Measurements from ENCODE around the gene PFN2.
"Not testable (repeated sequence)": the region's sequence is repeated elsewhere in the genome, so short reads cannot be mapped to it uniquely, and the experiment has no call there.

PFN2 gene

DNA sequence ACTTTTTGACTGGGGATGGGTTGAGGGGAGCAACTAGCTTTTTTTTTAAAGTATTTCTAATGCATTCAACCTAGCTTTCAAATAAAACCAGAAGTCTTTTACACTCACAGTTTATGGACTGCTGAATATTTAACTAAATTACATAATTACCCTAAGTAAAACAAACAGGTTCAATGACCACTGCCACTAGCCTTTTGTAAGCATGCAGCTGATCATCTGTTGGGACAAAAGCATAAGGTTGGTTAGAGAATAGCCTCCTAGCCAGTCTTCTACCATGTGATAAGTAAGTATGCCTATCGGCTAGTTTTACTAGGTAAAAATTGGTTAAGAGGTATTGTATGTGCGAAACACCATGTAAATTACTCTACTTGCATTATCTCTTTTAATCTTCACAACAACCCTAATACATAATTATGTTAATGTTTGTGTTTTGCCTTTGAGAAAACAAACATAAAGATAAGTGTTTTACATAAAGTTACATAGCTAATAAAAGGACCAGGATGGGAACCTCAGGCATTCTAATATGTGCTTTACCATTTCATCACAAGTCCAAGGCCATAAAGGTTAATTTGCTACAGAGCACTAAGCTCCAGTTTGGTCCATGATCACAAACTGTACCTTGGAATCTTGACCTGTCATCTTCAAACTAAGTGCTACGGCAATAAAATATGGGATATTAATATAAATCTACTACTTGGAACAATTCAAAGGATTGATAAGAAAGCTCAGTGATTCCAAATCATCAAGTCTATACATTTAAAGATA, 13.2 kb downstream of the PFN2 start:
- no peak overlapping the region for H3K4me3 Mint-ChIP-seq
- H3K27ac Mint-ChIP-seq: no peak overlapping the region
- no peaks in the 10 kb centered on the region for H3K9me3 Mint-ChIP-seq
- DNase-seq (ENCODE audit: low spot score): no peak
- H3K36me3 Mint-ChIP-seq (ENCODE audit: low read depth): peaks cover 3% of the 10 kb centered on the region
- H3K4me1 Mint-ChIP-seq (ENCODE audit: low read depth): peaks cover 9% of the 10 kb centered on the region
- H3K27me3 Mint-ChIP-seq (ENCODE audit: low read depth): no peaks in the 10 kb centered on the region

- no peak overlapping the region for H3K4me3 Mint-ChIP-seq
- DNase-seq (ENCODE audit: low spot score): no peak
- H3K9me3 Mint-ChIP-seq: no peaks in the 10 kb centered on the region
- H3K36me3 Mint-ChIP-seq (ENCODE audit: low read depth): peaks cover under 1% of the 10 kb centered on the region
- H3K27ac Mint-ChIP-seq: no peak overlapping the region
- H3K27me3 Mint-ChIP-seq (ENCODE audit: low read depth): no peaks in the 10 kb centered on the region
- H3K4me1 Mint-ChIP-seq (ENCODE audit: low read depth): peaks cover 9% of the 10 kb centered on the region
These were observed 15.2 kb downstream of the PFN2 start for GRCh38 chr3:149955449-149955848.

DNA sequence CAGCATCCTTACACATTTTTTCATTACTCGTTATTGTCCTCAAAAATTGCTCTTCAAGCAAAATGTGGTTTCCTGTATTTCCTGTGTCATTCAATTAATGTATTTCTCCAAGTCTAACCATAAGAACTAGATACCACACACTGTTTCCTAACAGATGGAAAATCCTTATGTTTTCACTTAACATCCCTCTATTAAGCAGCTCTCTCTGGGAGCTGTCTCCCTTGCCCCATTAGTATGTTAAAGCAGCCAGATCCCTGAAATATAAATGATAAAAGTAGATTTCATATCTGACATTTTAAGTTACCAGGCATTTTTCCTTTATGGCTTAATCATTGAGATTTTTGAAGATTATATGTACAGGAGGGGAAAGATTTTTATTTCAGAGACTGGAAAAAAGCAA, 15.9 kb downstream of the PFN2 start:
- Mint-ChIP-seq H3K27me3 (ENCODE audit: low read depth) (no peaks in the 10 kb centered on the region), H3K36me3 (ENCODE audit: low read depth) (no peaks in the 10 kb centered on the region), H3K9me3 (no peaks in the 10 kb centered on the region), H3K27ac (no peak overlapping the region), H3K4me3 (no peak overlapping the region), H3K4me1 (ENCODE audit: low read depth) (peaks cover 10% of the 10 kb centered on the region)
- DNase-seq (ENCODE audit: low spot score): no peak

DNA sequence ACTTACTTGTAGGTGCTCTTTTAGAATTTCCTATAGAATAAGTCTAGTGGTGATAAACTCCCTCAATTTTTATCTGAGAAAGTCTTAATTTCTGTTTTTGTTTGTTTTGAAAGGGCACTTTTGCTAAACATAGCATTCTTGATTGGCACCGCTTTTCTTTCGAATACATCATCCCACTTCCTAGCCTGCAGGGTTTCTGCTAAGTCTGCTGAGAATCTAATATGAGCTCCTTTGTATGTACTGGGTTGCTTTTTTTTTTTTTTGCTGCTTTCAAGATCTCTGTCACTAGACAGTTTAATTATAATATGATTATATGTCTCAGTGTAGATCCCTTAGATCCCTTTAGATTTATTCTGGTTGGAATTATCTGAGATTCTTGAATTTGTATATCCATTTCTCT, 21.5 kb downstream of the PFN2 start:
- Mint-ChIP-seq H3K27me3 (ENCODE audit: low read depth) (no peaks in the 10 kb centered on the region), H3K27ac (no peak overlapping the region), H3K4me3 (no peak overlapping the region), H3K36me3 (ENCODE audit: low read depth) (peaks cover 11% of the 10 kb centered on the region), H3K4me1 (ENCODE audit: low read depth) (peaks cover 3% of the 10 kb centered on the region), H3K9me3 (peaks cover 3% of the 10 kb centered on the region)
- DNase-seq (ENCODE audit: low spot score): no peak

DNA sequence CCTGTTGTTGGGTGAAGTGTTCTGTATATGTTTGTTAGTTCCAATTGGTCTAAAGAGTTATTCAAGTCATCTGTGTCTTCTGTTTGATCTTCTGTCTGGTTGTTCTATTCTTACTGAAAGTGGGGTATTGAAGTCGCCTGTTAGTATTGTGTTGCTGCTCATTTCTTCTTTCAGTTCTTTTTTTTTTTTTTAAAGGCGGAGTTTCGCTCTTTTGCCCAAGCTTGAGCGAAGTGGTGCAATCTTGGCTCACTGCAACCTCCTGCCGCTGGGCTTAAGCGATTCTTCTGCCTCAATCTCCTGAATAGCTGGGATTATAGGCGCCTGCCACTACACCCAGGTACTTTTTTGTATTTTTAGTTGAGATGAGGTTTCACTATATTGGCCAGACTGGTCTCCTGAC, 23.5 kb downstream of the PFN2 start:
- Mint-ChIP-seq H3K9me3 (peaks cover 15% of the 10 kb centered on the region), H3K4me1 (ENCODE audit: low read depth) (peaks cover 2% of the 10 kb centered on the region), H3K27me3 (ENCODE audit: low read depth) (no peaks in the 10 kb centered on the region), H3K36me3 (ENCODE audit: low read depth) (peaks cover 20% of the 10 kb centered on the region), H3K27ac (no peak overlapping the region), H3K4me3 (no peak overlapping the region)
- DNase-seq (ENCODE audit: low spot score): no peak

- not testable (repeated sequence) for H3K27ac Mint-ChIP-seq; H3K27me3 Mint-ChIP-seq (ENCODE audit: low read depth); H3K4me3 Mint-ChIP-seq; H3K4me1 Mint-ChIP-seq (ENCODE audit: low read depth); DNase-seq (ENCODE audit: low spot score)
- H3K9me3 Mint-ChIP-seq: peaks cover 15% of the 10 kb centered on the region
- H3K36me3 Mint-ChIP-seq (ENCODE audit: low read depth): peaks cover 29% of the 10 kb centered on the region
These were observed 26.7 kb downstream of the PFN2 start for GRCh38 chr3:149943966-149944365.

DNA sequence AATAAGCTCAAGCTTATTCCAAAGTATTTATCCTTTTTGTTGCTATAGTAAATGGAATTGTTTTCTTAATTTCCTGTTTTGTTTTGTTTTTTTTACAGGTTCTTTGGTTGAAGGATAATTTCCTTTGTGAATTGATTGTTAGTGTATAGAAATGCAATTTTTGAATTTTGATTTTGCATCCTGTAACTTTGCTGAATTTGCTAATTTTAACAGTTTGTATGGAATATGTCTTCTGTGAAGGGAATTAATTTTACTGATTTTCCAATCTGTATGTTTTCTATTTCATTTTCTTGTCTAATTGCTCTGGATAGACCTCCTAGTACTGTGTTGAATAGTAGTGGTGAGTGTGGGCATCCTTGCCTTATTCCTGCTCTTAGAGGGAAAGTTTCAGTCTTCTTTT, 28.3 kb downstream of the PFN2 start:
- Mint-ChIP-seq H3K4me1 (ENCODE audit: low read depth) (peaks cover 5% of the 10 kb centered on the region), H3K4me3 (no peak overlapping the region), H3K27ac (no peak overlapping the region), H3K9me3 (peaks cover 15% of the 10 kb centered on the region), H3K36me3 (ENCODE audit: low read depth) (peaks cover 29% of the 10 kb centered on the region), H3K27me3 (ENCODE audit: low read depth) (no peaks in the 10 kb centered on the region)
- DNase-seq (ENCODE audit: low spot score): no peak

GRCh38 chr3:149941946-149942345, 28.7 kb downstream of the PFN2 start:
- Mint-ChIP-seq H3K27me3 (ENCODE audit: low read depth) (no peaks in the 10 kb centered on the region), H3K4me1 (ENCODE audit: low read depth) (peaks cover 5% of the 10 kb centered on the region), H3K9me3 (peaks cover 15% of the 10 kb centered on the region), H3K4me3 (no peak overlapping the region), H3K36me3 (ENCODE audit: low read depth) (peaks cover 26% of the 10 kb centered on the region), H3K27ac (no peak overlapping the region)
- DNase-seq (ENCODE audit: low spot score): no peak

DNA sequence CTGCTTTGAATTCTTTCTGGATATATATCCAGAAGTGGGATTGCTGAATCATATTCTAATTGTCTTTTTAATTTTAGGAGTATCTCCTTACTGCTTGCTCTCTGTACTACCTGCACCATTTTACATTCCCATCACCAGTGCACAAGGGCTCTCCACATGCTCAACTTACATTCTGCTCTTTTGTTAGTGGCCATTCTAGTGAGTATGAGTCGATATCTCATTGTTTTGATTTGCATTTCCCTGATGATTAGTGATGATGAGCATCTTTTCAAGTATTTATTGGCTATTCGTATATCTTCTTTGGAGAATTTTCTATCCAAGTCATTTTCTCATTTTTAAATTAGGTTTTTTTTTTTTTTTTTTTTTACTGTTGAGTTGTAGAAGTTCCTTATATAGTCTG, 29.5 kb downstream of the PFN2 start:
- no peak for DNase-seq (ENCODE audit: low spot score)

GRCh38 chr3:149938392-149939055, 32.2 kb downstream of the PFN2 start:
- Mint-ChIP-seq H3K36me3 (ENCODE audit: low read depth) (peaks cover 20% of the 10 kb centered on the region), H3K9me3 (peaks cover 11% of the 10 kb centered on the region), H3K4me1 (ENCODE audit: low read depth) (peaks cover 10% of the 10 kb centered on the region)
- H3K27me3 Mint-ChIP-seq (ENCODE audit: low read depth); DNase-seq (ENCODE audit: low spot score); H3K4me3 Mint-ChIP-seq; H3K27ac Mint-ChIP-seq: not testable (repeated sequence)

More for the DNA sequence above, 29.5 kb downstream of the PFN2 start:
- H3K27me3 Mint-ChIP-seq (ENCODE audit: low read depth): no peaks in the 10 kb centered on the region
- peaks cover 26% of the 10 kb centered on the region for H3K36me3 Mint-ChIP-seq (ENCODE audit: low read depth)
- peaks cover 7% of the 10 kb centered on the region for H3K4me1 Mint-ChIP-seq (ENCODE audit: low read depth)
- no peak overlapping the region for H3K27ac Mint-ChIP-seq
- no peak overlapping the region for H3K4me3 Mint-ChIP-seq
- H3K9me3 Mint-ChIP-seq: peaks cover 15% of the 10 kb centered on the region

DNA sequence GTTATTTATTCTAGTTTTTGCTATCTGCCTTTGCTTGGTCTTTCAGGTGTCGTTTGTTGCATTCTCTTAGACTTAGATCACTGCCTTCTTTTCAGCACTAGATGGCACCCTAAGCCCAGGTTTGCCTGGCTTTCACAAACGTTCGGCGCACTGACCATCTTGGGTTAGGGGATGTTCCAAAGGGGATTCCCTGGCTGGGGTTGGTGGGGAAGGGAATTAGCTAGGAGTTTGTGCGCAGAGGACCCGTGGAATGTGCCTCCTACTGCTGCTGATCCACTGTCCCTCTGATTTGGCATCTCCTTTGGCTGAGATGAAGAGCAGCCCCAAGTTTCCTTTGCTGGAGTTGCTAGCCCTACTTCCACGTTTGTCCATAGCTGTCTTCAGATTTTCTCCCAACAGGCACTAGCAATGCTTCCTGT, 33.9 kb downstream of the PFN2 start:
- peaks cover 6% of the 10 kb centered on the region for H3K9me3 Mint-ChIP-seq
- no peak for DNase-seq (ENCODE audit: low spot score)
- H3K27me3 Mint-ChIP-seq (ENCODE audit: low read depth): no peaks in the 10 kb centered on the region
- no peak overlapping the region for H3K4me3 Mint-ChIP-seq
- no peak overlapping the region for H3K27ac Mint-ChIP-seq
- H3K36me3 Mint-ChIP-seq (ENCODE audit: low read depth): peaks cover 20% of the 10 kb centered on the region
- H3K4me1 Mint-ChIP-seq (ENCODE audit: low read depth): peaks cover 10% of the 10 kb centered on the region

DNA sequence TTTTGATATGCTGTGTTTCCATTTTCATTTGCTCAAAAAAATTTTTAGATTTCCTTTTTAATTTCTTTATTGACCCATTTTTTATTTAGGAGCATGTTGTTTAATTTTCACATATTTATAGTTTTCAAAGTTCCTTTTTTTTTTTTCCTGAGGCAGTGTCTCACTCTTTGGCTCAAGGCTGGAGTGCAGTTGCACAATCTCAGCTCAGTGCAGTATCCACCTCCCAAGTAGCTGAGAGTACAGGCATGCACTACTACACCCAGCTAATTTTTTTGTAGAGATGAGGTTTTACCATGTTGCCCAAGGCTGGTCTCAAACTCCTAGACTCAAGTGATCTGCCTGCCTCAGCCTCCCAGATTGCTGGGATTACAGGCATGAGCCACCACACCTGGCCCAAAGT, 36.2 kb downstream of the PFN2 start:
- Mint-ChIP-seq H3K4me3 (no peak overlapping the region), H3K27me3 (ENCODE audit: low read depth) (no peaks in the 10 kb centered on the region), H3K4me1 (ENCODE audit: low read depth) (peaks cover 10% of the 10 kb centered on the region), H3K36me3 (ENCODE audit: low read depth) (peaks cover 27% of the 10 kb centered on the region), H3K9me3 (peaks cover 9% of the 10 kb centered on the region), H3K27ac (no peak overlapping the region)
- DNase-seq (ENCODE audit: low spot score): no peak

- H3K9me3 Mint-ChIP-seq: peaks cover 9% of the 10 kb centered on the region
- H3K4me1 Mint-ChIP-seq (ENCODE audit: low read depth): peaks cover 6% of the 10 kb centered on the region
- no peak overlapping the region for H3K4me3 Mint-ChIP-seq
- DNase-seq (ENCODE audit: low spot score): no peak
- H3K27ac Mint-ChIP-seq: no peak overlapping the region
- no peaks in the 10 kb centered on the region for H3K27me3 Mint-ChIP-seq (ENCODE audit: low read depth)
- H3K36me3 Mint-ChIP-seq (ENCODE audit: low read depth): peaks cover 23% of the 10 kb centered on the region
These were observed 36.8 kb downstream of the PFN2 start for GRCh38 chr3:149933858-149934257.

GRCh38 chr3:149933008-149933407, 37.7 kb downstream of the PFN2 start:
- H3K27ac Mint-ChIP-seq: no peak overlapping the region
- peaks cover 24% of the 10 kb centered on the region for H3K36me3 Mint-ChIP-seq (ENCODE audit: low read depth)
- peaks cover 9% of the 10 kb centered on the region for H3K9me3 Mint-ChIP-seq
- no peak overlapping the region for H3K4me3 Mint-ChIP-seq
- H3K4me1 Mint-ChIP-seq (ENCODE audit: low read depth): peaks cover 6% of the 10 kb centered on the region
- DNase-seq (ENCODE audit: low spot score): no peak
- H3K27me3 Mint-ChIP-seq (ENCODE audit: low read depth): no peaks in the 10 kb centered on the region
